T-helper 9 cell (primary cell): Measurements from ENCODE around the gene SDK2.

Source experiments
- DNase-seq: peaks from one replicate; pipeline ENCODE4 v3.0.0-alpha.2; 2020
- total RNA-seq, 2 donors: gene quantifications; one replicate each; lab custom pipeline; 2026; lab: John Stamatoyannopoulos, UW

The SDK2 gene
- total RNA-seq = 1.1 to 2.7 reads per million in 2 donors

GRCh38 chr17:73644145-73645049, at the start of gene SDK2:
Gene SDK2 (minus strand): TSS chr17:73644445. CDS start chr17:73644088, 357 bp downstream.
- no peak for DNase-seq

GRCh38 chr17:73693071-73693470, 48.8 kb upstream of the SDK2 start:
- no peak for DNase-seq

- no peak for DNase-seq
These were observed 47.1 kb upstream of the SDK2 start for GRCh38 chr17:73691321-73691766.

- no peak for DNase-seq
These were observed 46.4 kb upstream of the SDK2 start for GRCh38 chr17:73690676-73691075.

- DNase-seq = no peak
These were observed 45.5 kb upstream of the SDK2 start for GRCh38 chr17:73689596-73690275.

GRCh38 chr17:73686961-73687360, 42.7 kb upstream of the SDK2 start:
- no peak for DNase-seq

DNA sequence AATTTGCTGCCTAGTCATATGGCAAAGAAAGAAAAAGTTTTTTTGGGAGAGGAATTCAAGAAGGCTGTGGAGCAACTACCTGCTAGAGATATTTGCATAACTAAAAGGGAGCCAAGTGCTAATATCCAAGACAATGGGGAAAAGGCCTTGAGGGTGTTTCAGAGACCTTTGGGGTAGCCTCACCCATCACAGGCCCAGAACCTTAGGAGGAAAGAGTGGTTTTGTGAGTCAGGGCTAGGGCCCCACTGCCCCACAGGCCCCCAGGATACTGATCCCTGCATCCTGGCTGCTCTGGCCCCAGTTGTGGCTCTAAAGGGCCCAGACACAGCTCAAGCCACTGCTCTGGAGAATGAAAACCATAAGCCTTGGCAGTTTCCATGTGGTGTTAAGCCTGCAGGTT, 41.9 kb upstream of the SDK2 start:
- no peak for DNase-seq

DNA sequence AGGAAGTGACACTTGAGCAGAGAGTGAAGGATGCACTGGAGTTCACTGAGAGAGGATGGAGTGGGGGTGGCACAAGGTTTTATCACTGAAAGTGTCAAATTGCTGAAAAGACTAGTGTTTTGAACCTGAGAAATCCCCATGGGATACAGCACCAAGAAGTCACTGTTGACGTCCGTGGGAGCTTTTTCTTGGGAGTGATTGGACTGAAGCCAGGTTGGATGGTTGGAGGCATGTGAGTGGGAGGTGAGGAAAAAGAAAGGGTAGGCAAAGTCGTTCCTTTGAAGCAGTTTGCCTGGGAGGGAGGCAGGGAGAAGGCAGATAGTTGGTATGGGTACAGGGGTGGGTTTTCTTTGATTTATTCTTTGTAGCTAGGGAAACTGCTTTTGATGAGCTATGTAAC, 39.9 kb upstream of the SDK2 start:
- DNase-seq = no peak

GRCh38 chr17:73683771-73684170, 39.5 kb upstream of the SDK2 start:
- DNase-seq = no peak

GRCh38 chr17:73681946-73682345, 37.7 kb upstream of the SDK2 start:
- no peak for DNase-seq

GRCh38 chr17:73679476-73679875, 35.2 kb upstream of the SDK2 start:
- DNase-seq = no peak

DNA sequence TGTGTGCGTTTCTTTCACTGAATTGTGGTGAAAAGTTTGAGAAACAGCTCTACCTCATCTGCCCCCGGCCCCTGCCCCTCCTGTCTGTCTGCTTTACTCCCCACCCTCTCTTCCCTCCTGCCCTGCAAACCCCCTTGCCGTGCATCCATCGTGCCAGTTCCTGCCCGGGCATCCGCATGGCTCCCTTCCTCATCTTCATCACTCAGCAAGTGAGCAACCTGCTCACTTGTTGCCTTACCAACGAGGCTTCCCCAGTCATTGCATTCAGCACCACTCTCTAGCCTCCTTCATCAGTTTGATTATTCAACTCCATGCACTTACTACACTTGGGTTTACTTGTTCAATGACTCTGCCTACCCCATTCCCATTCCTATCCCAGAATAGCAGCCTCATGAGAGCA, 34.8 kb upstream of the SDK2 start:
- no peak for DNase-seq

DNA sequence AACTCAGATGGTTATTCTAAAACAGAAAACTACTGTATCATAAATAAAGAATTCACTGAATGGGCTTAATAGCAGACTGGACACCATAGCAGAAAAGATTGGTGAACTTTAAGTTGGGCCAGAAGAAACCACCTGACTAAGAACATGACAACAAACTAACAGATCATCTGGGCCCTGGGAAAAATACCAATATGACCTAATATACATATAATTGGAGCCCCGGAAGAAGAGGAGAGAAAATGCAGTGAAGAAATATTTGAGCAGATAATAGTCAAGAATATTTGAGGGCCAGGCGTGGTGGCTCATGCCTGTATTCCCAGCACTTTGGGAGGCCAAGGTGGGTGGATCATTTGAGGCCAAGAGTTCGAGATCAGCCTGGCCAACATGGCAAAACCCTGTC, 25.5 kb upstream of the SDK2 start:
- DNase-seq = no peak

GRCh38 chr17:73667181-73667959, 23.1 kb upstream of the SDK2 start:
- no peak for DNase-seq

- no peak for DNase-seq
These were observed 19.4 kb upstream of the SDK2 start for GRCh38 chr17:73663614-73664013.

- no peak for DNase-seq
These were observed 16.1 kb upstream of the SDK2 start for GRCh38 chr17:73660366-73660765.

GRCh38 chr17:73658821-73659515, 14.7 kb upstream of the SDK2 start:
- no peak for DNase-seq

- DNase-seq = no peak
These were observed 13.3 kb upstream of the SDK2 start for GRCh38 chr17:73657473-73658116.

DNA sequence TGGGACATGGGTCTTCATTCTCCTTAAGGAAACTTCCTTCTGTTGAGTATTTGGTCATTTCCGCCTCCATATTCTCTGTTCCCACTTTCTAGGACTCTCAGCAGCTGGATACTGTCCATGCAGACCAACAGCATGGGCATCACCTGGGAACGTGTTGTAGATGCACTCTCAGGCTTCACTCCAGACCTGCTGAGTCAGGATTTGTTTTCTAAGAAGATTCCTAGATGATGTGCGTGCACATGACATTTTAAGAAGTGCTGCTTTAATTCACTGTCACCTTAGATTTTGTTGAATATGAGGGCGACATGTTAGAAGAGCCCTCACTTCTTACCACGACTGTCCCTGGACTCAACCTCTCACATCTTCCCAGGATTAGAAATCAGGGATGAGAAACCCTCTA, 10.0 kb upstream of the SDK2 start:
- no peak for DNase-seq

DNA sequence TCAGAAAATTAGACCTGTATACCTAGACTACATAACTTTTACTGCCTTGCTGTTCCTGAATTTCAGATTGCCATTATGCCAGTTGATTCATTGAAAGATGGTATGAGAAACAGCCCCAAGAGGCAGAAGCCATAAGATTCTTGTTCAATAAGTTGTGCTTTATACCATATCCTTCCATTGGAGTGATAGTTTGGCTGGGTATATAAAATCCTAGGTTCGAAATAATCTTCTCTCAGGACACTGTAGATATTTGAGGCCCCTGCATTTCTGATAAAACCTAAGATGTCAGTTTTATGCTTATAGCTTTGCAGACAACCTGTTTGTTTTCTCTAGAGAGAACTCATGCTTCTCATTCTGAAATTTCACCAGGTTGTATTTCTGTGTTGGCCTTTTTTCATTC, 9.6 kb upstream of the SDK2 start:
- DNase-seq = no peak

DNA sequence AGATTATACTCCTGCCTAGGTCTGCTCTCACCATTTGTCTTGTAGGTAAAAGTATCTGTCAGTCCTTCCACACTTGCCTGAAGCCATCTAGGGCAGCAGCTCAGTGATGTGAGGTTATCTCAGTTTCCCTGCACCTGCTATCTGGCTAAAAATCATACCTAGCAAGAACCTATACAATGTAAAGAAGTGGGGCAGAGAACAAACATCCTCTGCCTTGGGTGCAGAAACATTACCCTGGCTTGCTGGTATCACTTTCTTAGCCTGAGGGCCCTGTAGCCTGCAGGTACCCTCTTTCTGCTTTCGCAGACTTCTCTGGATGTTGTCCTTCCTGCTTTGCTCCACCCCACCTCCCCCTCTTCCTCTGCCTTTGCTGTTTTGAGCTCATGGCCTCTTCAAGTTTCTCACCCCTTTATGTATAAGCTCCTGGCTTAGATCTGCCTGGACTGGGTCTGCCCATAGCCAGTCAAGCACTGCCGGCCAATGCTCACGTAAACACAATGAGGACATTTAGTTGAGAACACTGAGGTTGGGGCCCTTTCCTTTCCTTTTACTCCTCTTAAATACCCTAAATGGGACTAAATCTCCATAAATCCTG, 8.7 kb upstream of the SDK2 start:
- no peak for DNase-seq
